HG02885 (cell line): ENCODE results near the gene RPS4Y2.

ENCODE experiments used
- ATAC-seq: cut with Tn5 transposase; IDR thresholded peaks from one replicate; pipeline ENCODE4 v1.9.1; 2021; ENCODE audit warnings: mild to moderate bottlenecking; ENCODE audit not compliant: unreplicated experiment, poor library complexity

The RPS4Y2 gene

DNA sequence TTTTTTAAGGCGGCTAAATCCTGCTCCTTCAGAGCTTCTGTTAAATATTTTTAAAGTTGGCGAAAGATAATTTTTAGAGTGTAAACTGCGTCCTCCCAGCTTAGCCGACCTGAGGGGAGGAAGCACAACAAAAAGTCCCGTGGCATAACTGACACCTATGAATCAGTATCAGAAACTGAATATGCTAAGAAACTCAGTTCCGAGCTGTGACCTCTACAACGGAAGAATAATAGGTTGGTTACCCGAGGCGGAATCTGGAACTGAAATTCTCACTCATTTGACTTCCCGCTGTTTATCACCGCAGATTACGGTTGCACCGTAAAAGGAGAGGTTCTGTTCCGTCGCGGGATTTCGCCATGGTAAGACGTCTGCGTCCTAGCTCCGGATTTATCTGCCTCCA, at the start of gene RPS4Y2:
TSS of gene RPS4Y2 (plus strand) at position 301 of the 400 bp plus-strand sequence. CDS start at position 357, 56 bp downstream.
- ATAC-seq = no peak

DNA sequence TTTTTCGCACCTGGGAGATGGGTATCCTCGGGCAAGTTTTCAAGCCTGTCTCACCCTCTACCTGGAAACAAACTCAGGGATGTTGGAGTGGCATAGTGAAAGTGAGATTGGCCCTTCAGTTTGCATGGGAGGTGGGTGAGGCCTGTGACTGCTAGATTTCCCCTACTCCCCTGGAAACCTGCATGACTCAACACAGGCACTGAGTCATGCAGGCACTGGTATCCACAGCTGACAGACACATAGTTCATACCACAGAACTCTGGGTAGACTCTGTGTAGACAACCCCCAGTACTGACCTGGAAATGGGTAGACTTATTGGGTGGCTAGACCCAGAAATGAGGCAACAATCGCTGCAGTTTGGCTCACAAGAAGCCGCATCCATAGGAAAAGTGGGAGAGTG, 41.5 kb upstream of the RPS4Y2 start:
- no peak for ATAC-seq

DNA sequence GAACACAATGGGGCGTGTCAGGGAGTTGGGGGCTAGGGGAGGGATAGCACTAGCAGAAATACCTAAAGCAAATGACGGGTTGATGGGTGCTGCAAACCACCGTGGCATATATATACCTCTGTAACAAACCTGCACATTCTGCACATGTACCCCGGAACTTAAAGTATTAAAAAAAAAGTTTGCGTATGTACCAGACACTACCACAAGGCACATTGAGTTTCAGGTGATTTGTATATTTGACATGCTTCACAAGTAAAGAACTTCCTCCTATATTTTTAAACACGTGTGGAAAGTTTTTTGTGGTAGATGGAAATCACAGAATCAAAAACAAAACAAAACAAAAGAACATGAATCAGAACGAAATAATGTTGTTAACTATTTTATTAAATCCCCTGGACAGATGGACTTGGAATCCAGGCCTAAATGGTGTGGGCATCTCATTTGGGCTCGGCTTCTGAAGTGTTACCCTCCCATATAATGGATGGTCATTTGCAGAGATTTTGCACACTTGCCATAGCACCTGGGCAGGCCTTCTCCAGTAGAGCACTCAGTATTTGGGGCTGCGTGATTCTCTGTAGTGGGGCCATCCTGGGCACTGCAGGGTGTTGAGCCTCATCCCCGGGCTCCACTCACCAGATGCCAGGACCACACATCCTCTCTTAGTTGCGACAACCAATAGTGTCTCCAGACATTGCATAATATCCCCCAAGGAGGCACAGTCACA, 29.6 kb upstream of the RPS4Y2 start:
- no peak for ATAC-seq

DNA sequence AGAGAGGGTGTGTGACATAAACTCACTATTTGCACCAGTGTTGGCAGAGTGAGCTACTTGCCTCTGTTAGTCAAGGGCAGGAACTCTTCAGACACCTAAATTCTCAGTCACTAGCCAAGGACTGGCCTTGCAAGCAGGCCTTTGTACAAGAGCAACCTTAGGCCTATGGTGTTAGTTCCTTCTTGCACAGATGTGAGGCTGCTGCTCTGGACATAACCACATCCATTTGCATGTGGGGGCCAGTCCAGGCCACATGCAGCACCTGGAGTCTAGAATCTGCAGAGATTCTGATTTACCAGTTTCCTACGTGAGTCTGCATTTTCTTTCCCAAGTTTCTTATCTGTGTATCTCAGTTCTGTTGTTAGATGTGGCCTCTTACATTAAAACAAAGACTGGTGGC, 20.7 kb upstream of the RPS4Y2 start:
- no peak for ATAC-seq

DNA sequence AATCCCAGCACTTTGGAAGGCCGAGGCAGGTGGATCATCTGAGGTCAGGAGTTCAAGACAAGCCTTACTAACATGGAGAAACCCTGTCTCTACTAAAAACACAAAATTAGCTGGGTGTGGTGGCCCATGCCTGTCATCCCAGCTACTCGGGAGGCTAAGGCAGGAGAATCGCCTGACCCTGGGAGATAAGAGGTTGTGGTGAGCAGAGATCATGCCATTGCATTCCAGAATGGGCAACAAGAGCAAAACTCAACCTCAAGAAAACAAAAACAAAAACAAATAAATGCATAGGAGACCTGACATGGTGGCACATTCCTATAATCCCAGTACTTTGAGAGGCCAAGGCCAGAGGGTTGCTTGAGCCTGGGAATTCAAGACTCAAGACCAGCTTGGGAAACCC, 16.1 kb upstream of the RPS4Y2 start:
- ATAC-seq = no peak

DNA sequence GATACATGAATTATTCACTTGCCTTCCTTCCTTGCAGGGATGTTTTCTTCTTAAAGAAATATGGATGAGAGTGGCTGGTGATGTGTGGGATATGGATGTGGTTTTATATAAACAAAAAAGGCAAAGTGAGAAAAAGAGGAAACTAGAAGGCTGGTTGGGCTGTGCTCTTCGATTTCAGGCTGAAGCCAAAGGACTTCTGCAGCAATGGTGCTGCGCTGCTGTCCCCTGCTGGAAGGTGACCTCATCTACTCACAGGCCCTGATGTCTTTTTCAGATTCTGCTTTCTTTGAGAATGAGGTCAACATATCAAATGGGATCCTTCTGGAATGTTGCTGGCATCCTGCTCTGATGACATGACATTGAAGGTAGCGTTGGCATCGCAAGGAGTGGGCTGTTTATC, 15.3 kb upstream of the RPS4Y2 start:
- ATAC-seq = no peak

DNA sequence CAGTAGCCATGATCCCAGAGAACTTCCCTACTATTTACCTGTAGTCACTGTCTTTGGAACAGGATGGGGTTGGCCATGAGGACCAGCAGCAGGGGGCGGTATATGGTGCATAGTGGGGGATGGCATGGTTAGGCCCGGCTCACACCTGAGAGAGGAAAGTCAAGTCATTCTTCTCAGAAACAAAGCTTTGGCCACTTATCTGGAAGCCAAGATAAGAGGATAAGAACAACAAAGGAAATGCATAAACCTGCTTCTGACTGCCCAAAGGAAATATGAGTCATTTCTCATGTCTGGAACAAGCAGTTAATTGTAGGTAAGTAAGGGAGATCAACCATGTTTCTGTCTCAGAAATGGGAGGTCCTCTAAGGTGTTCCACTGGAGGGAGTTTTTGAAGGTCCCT, 10.8 kb upstream of the RPS4Y2 start:
- ATAC-seq = no peak

DNA sequence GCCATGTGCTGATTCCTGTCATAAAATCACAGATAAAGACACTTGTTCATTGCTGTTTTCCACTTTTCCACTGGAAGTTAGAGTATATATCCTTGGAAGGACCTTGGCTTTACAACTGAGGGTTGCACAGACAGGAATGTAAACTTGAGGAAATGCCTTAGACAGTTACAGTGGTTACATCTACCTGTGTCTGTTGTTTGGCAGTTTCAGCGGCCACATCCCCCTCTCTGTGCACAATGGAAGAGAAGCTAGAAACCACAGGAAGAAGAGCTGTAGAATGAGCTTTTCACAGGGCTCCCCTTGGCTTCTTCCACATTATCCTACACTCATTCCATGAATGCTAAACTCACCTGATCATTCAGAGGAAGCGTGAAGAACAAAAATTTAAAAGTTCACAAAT, 9.0 kb upstream of the RPS4Y2 start:
- ATAC-seq = no peak

DNA sequence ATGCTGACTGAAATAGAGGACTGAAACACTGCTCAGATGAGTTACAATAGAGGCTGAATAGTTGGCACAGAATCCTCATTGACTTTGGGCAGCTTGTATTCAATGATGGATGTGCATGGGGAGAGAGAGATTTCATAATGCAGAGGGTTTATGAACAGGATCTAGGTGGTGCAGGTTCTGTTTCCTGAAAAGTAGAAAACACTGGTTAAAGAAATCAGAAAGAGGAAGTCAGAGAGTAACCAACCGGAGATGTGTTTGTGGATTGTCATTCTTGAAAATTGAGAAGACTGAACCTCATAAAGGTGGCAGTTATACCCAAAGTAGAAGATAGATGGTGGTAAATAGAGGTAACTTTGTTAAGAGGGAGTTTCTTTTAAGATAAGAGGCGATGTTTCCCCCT, 8.0 kb downstream of the RPS4Y2 start:
- ATAC-seq = no peak

DNA sequence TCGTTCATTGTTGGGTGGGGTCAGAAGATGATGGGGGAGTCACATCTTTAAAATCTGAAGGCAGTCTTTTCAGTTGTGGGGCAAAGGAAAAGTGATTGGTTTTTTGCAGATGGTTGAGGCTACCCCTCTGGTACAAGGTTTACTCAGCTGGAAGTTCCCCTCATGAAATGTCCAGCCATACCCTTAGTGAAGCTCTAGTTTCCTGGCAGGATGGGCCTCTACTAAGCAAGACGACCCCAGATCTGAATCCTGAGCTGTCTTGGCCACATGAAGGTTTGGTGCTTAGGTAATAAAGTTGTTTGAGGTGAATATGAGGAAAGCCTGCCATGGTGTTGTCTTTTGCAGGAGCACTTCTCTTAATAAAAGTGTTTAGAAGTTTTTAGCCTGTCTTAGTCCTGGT, 9.2 kb downstream of the RPS4Y2 start:
- no peak for ATAC-seq

DNA sequence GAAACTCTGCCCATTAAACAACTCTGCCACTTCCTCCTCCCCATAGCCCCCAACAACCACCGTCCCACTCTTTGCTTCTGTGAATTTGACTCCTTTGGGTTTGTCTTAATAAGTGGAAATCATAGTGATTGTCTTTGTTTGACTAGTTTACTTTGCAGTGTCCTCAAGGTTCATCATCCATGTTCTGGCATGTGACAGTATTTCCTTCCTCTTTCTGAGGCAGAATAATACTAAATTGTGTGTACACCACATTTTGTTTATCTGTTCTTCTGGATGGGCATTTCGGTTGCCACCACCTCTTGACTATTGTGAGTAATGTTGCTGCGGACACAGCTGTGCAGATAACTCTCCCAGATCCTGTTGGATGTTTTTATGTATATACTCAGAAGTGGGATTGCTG, 14.8 kb downstream of the RPS4Y2 start:
- no peak for ATAC-seq

DNA sequence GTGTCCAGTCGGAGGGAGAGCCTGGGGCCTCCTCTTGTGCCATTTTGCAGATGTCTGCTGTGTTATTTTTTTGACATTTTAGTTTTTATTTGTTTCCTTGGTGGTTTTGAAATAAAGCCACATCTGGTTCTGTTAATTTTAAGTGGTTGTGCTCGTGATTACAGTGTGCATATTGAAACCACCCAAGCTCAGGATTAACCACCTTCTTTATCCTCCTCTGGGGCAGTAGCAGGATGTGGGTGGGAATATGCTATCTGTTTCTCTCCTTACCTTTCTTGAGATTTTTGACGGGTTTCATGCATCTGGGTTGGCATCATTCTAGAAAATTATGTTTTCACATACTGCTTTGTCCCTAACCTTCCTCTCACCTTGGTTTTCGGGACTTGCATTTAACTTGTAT, 20.2 kb downstream of the RPS4Y2 start:
- ATAC-seq = no peak

DNA sequence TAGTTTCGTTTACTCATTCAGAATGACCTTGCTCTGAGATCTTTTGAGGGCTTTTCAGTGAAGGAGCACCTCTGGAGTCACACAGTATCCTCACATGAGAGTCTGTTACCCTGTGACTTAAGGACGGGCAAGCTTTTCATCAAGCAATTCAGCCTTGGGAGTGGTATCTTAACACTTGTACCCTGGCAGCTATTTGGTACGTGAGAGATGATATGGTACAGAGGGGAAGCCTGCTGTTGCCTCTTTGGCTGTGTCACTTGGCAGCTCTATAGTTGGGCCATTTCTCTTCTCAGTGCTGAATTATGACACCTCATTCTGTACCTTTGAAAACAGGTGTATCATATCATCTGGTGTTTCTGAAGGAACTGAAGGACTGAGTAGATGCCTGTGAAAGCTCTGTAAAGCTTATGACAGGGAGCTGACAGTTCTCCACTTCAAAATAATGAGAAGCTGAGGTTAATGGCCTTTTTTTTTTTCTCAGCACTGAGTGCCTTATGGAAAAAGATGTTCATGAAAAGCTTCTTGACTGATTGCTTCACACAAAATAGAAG, 24.3 kb downstream of the RPS4Y2 start:
- no peak for ATAC-seq

DNA sequence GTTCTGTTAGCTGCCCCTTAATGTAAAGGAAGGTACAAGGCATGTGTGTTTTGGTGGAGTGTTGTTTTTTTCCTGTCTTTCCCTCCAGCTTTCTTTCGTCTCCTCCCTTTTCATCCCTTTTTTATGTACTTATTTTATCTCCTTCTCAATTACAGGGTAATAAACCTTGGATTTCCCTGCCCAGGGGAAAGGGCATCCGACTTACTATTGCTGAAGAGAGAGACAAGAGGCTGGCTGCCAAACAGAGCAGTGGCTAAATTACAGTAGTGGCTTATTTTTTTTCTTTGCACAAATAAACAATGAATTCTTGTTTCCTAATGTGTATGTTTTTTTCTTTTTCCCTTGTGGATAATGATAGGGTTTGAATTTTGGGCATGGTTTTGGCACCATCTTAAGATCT, 24.9 kb downstream of the RPS4Y2 start:
- ATAC-seq = no peak

DNA sequence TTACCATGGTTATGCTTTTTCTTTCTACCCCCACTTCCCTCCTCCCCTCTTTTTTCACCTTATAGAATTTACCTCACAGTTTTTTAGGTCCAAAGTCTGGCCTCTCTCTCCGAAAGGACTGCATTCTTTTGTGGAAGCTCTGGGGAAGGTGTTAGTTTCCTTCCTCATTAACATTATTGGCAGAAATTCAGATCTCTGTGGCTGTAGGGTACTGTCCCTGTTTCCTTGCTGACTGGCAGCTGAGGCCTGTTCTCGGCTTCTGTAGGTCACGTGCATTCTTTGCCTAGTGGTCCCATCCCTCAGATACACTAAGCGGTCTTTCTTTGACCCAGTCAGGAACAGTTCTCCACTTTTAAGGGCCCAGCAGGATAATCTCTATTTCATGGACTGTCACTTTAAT, 25.5 kb downstream of the RPS4Y2 start:
- no peak for ATAC-seq

DNA sequence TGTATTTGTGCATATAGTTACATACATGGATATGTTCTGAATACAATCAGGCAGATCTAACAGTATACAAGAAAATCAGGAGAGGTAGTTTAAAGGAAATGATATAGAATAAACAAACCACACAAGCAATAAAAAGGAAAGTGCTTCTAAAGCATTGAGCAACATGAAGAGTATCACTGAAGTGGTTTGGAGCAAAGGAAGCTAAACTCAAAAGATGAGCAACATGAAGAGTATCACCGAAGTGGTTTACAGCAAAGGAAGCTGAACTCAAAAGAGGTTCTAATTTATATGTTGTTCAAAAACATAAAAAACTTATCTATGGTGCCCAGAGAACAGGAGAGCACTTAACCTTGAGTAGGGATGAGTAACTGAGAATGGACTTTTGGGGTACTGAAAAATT, 29.1 kb downstream of the RPS4Y2 start:
- ATAC-seq = no peak

DNA sequence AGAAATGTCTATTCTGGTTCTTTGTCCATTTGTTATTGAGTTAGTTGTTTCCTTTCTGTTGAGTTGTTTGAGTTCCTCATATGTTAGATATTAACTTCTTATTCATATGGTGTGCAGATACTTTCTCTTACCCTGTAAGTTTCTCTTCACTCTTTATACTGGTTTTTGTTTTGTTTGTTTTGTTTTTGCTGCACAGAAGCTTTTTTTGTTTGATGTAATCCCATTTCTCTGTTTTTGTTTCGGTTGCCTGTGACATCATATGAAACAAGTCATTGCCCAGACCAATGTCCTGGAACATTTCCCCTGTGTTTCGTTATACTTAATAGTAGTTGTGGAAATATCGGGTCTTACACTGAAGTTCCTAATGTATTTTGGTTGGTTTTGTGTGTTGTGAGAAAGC, 31.2 kb downstream of the RPS4Y2 start:
- no peak for ATAC-seq

DNA sequence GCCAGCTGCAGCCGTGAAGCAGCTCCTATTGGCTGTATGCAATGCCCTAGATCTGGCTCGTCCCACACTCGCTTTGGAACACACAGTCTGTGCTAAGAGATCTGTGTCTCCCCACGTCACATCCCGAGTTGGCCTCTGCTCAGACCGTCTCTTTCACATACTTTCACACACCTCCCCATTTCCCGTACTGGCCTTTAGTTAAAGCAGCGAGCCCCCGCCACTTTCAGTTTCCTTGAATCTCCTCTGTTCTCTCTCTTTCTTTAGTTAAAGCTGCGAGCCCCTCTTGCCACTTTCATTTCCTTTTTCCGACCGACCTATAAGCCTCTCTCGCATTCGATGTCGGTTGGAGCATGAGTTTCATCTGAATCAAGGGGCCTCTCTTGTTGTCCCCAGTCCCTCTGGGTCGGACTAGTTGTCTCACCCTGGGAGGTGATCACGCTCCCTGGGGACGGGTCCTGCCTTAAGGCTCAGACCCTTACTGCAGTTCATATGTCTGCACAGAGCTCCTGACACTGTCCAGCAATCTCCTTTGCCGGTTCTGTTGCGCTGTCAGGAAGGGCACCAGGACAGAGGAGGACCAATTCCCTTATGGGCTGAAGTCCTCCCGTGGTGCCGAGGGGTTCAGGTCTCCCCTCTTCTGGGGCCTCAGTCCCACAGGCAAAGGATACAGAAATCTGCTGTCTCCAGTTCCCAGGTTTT, 42.6 kb downstream of the RPS4Y2 start:
- ATAC-seq = no peak

DNA sequence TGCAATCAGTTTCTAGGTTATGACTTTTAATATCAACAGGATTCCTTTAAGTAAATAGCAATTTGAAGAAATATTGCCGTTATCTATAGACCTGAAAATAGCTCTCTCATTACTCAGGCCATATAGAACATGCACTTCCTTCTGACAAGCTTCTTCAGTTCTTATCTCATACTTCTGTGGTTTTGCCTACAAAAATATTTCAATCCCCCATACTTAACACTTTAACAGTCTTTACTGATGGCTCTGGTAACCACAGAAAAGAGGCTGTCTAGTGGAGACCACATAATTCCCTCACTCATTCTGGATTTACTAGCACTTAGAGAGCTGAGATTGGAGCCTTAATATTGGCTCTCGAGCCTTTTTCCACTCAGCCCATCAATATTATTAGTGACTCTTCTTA, 46.8 kb downstream of the RPS4Y2 start:
- ATAC-seq = no peak

DNA sequence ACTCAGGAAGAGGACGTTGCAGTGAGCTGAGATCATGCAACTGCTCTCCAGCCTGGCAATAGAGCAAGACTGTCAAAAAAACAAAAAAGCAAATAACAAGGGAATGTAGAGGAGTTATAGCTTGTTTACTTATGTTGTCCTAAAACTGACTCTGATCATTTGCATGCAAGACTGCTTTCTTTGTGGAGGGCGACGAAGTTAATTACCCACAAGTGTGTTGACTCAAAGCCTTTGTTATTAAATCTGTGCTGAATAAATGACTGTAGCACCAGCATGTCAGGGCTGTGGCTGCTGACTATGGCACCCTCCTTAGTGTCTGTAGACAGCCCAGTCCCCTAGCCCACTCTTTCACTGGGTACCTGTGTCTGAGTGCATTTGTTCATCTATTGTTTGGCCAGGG, 50.3 kb downstream of the RPS4Y2 start:
- no peak for ATAC-seq

DNA sequence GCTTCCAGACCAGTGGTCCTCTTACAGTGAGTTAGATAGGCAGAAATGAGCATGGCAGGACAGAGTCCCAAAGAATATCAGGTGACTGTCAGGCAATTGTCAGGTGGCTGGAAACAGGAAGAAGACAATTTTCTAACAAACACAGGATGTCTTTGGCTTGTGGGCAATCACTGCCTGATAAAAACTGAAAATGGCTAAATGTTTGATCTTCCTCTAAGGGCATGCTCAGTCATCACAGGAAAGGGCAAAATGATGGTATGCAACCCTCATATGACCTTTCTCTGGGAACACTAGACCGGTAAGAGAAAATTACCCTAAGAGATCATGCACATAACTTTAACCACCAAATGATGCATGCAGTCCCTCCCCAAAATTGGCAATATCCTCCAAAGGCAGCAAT, 57.6 kb downstream of the RPS4Y2 start:
- ATAC-seq = no peak

DNA sequence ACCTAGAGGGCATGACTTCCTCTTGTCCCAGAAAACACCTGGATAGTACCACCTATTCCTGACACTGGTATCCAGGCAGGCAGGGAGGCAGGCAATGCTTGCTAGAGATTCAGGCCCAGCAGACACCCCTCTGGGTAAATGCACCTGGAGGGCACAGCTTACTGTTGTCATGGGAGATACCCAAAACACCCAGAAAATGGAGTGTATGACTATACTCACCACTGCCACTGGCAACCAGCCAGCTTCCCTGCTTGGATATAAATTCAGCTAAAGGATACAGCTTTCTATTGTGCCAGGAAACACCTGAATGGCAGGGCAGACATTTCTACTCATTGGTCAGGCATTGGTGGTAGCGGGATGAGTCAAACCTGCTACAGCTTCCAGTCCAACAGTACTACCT, 58.9 kb downstream of the RPS4Y2 start:
- ATAC-seq = no peak
